HG02678 (cell line): ENCODE data around the gene ZRANB3.
A peak's percentile ranks its signal among the peaks of the same experiment; 100 is the strongest.
"Not testable (repeated sequence)": the region's sequence is repeated elsewhere in the genome, so short reads cannot be mapped to it uniquely, and the experiment has no call there.

Experiments used
- ATAC-seq: cut with Tn5 transposase; IDR thresholded peaks from one replicate; pipeline ENCODE4 v1.9.1; 2021; ENCODE audit warnings: mild to moderate bottlenecking, moderate library complexity; ENCODE audit not compliant: unreplicated experiment

ZRANB3 gene

DNA sequence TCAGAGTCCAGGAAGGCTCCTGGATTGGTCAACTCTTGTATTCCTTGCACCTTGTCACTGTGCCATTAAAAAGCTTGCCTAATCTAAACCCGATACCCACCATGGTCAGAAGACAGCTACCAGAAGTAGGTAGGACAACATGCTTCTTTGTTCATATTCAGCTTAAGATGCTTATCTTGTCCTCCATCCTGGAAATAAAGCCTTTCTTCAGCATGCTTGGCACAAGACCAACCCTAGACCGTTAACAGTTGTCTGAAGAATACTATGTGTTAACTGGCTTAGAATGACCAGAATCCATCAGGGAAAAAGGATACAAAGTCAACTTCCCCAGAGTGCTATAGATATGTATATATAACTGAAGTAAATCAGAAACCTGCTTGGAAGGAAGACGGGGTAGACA, 193.9 kb downstream of the ZRANB3 start:
- no peak for ATAC-seq

DNA sequence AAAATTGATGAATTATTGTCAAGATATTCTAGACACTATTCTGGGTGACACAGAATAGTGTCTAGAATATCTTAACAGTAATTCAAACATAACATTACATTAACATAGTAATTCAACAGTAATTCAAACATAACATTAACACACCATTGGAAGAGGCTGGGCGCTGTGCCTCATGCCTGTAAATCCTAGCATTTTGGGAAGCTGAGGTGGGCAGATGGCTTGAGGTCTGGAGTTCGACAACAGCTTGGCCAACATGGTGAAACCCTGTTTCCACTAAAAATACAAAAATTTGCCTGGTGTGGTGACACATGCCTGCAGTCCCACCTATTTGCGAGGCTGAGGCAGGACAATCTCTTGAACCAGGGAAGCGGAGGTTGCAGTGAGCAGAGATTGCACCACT, 195.8 kb downstream of the ZRANB3 start:
- no peak for ATAC-seq

DNA sequence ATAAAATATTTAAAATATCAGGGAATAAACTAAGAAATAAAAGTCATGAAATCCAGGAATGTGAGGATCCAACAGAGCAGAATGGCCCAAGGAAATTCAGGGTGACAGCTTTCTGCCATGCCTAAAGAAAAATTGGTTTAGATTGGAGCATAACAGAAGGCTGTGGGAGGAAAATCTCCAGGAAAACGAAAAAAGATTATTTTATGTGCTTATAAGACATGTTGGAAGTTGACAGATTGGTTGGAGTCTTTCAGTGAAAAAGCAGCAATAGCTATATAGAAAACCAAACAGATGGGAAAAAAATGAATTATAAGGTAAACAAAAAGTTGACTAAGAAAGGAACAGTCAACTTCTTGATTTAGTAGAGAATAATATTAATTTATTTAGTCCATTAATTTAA, 203.9 kb downstream of the ZRANB3 start:
- ATAC-seq, result no peak

DNA sequence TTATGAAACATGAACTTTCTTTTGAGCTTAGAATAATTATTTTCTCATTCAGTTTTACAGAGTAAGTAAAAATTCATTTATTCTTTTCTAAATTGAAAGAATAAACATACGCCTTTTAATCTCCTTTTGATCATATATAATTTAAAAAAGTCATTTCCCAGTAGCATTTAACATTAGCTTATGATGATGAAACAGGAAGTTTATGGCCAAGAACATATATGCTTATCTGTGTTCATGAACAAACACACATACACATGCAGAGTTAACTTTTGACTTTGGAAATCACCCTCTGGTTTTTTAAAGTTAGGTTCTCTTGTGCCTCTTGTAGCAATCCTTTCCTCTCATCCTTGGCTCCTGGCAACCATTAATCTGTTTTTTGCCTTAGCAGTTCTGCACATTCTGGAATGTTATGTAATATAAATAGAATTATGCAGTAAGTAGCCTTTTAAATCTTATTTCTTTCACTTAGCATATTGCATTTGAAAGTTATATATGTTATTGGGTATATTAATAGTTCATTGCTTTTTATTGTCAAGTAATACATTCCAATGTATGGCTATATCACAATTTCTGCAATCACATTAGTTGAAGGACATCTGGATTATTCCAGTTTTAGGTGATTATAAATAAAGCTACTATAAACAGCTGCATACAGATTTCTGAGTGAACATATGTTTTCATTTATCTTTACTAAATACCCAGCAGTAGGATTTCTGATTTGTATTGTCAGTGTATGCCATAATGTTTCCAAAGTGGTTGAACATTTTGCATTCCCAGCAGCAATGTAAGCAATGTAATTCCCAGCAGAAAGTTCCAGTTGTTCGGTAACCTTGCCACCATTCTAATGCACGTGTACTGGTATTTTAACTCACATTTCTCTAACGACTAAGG, 210.3 kb downstream of the ZRANB3 start:
- ATAC-seq, result no peak

DNA sequence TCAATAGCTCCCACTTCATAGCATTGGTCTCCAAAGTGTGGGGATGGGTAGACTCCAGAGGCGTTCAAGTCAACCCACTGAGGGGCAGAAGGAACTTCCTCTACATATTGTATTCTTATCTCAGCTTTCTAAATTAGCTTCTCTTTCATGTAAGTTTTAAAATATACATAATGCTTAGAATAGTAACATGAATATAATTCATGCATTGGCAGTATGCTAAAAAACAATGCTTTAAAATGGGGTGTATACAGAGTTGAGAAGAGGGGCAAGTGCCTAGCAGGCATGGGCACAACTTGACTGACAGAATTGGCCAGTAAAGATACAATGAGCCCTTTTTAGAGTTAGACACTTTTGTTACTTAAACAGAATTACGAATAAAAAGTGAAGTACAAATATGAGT, 212.2 kb downstream of the ZRANB3 start:
- no peak for ATAC-seq

DNA sequence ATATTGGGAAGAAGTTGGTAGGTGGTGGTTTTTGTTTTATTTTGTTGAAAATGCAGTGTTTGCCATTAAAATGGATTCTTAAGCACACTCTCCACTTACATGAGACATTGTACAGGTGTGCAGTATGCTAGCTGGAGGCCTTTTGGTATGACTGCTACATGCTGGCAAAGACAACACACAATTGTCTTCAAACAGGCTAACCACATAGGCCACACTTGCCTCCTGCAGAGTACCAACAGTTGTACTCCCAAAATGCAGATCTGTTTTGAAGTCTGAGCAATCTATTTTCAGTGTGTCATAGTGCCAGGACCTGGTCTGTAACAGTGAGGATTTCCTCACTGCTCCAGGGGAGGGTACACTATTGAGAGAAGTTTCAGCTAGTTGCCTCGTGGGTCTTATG, 213.6 kb downstream of the ZRANB3 start:
- no peak for ATAC-seq

DNA sequence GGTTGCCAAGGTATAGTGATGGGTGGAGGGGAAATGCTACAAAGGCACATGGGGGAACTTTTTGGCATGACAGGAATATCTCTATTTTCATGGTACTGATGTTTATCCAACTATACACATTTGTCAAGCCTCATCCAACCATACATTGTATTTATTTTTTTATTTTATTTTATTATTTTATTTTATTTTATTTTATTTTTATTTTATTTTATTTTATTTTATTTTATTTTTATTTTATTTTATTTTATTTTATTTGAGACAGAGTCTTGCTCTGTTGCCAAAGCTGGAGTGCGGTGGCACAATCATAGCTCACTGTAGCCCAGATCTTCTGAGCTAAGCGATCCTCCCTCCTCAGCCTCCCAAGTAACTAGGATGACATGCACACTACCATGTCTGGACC, 219.1 kb downstream of the ZRANB3 start:
- ATAC-seq, result no peak

DNA sequence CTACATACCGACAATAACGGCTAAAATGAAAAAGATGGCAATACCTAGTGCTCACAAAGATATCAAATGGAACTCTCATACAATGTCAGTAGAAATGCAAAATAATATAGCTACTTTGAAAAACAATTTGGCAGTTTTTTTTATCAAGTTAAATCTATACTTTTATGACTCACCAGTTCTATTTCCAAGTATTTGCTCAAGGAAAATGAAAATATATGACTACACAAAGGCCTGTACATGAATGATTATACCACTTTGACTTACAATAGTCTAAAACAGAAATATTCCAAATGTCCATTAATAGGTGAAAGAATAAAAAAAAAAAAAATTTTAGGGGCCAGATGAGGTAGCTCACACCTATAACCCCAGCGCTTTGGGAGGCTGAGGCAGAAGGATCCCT, 219.8 kb downstream of the ZRANB3 start:
- no peak for ATAC-seq

DNA sequence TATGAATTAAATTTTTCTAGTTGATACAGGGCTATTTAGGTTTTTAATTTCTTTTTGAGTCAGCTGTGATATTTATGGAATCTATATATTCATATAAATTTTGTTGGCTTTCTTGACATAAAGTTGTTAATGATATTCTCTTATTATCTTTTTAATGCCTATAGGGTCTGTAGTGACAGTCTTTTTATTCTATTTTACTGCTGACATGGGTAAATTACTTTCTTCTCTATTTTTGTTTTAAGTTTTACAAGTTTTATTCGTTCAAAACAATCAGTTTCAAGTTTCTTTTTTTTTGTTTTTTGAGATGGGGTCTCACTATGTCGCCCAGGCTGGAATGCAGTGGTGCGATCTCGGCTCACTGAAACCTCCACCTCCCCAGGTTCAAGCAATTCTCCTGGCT, 226.3 kb downstream of the ZRANB3 start:
- ATAC-seq, result no peak

DNA sequence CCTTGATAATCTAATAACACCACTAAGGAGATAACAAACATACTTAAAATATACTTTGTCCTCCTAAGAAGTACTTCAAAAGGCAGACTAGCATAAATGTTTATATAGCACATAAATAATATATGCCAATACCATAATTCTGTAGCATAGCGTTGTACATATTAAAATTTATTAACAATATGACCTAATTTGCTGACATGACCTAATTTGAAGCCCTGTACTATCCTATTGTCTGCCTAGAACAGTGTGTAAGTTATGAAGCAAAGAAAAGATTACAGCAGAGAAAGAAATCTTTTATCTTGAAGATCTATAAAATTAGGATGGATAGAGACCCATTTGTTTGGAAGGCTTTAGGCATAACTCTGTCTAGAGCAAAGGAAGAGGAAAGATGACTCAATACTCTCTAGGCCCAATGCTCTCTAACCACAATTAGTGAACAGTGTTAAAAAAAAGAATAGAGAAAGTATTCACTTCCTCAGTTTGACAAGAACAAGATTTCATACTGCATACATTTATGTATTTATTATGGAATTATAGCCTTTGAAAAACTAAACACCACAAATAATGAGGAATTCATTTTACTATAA, 231.3 kb downstream of the ZRANB3 start:
- ATAC-seq, result peak; percentile 58

DNA sequence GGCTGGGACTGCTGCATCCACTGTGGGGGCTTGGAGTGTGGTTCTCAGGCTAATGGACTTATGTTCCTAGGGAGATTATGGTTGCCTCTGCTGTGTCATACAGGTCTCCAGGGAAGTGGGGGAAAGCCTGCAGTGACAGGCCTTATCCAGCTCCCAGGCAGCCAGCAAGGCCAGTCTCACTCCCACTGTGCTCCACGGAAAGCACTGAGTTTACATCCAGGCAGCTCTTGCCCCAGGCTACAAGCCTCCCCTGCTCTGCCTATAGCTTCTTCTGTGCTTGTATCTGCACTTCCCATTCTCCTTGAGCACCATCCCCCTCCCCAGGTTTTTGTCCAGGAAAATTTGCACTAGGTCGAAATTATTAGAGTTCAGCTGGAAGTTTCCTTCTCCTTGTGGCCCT, 231.9 kb downstream of the ZRANB3 start:
- no peak for ATAC-seq

DNA sequence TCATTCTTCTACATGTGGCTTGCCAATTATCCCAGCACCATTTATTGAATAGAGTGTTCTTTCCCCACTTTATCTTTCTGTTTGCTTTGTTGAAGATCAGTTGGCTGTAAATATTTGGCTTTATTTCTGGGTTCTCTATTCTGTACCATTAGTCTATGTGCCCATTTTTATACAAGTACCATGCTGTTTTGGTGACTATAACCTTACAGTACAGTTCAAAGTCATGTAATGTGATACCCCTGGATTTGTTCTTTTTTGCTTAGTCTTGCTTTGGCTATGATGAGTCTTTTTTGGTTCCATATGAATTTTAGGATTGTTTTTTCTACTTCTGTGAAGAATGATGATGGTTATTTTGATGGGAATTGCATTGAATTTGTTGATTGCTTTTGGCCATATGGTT, 243.9 kb downstream of the ZRANB3 start:
- not testable (repeated sequence) for ATAC-seq

DNA sequence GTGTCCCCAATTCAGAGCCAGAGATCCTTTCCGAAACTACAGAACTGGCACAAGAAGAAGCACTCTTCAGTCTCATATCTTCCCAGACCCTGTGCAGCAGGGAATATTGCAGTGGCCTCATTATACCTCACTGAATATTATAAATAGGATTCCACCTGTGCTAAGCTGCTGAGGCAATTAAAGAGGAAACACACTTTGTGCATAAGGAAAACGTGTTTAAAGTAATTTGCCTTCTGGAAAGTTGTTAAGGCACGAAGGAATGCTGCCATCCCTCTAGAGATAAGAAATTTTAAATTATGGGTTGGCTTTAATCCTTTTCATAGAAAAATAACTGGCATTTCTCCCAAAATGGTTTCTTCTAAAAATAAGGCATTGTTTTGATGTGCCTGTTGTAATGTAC, 245.6 kb downstream of the ZRANB3 start:
- ATAC-seq, result no peak

DNA sequence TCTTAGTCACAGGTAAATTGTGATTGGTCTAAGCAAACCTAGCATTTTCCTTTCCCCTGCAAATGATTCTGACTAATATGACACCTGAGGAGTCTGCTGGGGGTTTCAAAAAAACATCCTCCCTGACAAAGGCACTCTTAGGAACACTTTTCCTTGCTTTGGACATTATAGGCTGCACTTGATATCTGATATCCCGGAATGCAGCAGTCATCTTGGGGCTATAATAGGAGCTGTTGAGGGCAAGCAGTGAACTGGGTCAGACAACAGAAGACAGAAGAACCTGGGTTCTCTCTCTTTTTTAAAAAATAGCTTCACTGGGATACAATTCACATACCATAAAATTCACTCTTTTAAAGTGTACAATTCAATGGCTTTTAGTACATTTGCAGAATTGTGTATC, 249.6 kb downstream of the ZRANB3 start:
- ATAC-seq, result no peak

DNA sequence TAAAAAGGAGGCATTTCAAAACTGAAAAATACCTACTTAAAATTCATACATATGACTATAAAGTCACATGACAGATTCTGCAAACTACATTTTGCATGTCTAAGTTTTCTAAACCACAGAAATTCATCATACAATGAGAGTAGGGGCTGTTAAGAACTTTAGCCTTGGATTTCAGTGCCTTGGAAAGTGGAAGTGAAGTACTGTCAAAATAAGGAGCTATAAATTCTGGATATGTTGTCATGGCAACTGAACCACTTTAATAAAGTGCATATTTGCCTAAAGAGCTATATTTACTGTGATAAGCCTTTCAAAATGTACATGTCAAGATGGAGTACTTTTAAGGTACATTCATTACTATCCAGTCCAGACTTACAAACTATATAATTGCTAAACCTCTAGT, 251.8 kb downstream of the ZRANB3 start:
- no peak for ATAC-seq

DNA sequence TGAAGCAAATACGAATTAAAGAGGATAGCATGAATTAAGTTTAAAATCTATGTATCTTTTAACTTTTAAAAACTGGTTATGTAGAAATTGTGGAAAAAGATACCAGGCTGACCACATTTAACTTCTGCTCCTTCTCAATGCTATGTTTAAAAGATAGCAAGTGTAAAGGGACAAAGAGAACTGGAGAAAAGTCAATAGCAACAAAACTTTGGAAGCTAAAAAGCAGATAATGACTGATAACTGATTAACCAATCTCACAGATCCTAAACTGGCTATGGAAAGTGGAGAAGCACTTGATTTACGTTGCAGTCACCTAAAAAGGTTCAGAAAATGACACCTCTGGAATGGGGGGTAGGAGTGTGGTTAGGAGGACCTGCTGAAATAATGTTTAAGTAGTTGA, 254.5 kb downstream of the ZRANB3 start:
- ATAC-seq, result no peak

DNA sequence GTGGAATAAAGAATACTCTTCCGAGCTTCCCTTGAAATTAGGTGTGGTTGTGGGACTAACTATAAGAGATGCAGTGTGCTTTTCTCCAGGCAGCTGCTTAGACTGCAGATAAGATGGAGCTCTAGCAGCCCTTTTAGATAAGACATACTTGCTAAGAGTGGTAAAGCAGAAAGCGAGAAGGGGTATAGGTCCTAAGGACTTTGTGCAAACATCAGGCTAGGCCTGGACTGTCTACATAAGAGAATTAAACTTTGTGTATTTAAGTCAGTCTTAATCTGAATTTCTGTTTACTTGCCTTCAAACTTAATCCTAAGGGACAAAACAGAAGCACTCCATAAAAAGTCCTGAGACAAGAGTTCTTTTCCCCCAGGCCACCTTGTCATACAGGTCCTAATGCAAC, 260.0 kb downstream of the ZRANB3 start:
- ATAC-seq, result no peak

DNA sequence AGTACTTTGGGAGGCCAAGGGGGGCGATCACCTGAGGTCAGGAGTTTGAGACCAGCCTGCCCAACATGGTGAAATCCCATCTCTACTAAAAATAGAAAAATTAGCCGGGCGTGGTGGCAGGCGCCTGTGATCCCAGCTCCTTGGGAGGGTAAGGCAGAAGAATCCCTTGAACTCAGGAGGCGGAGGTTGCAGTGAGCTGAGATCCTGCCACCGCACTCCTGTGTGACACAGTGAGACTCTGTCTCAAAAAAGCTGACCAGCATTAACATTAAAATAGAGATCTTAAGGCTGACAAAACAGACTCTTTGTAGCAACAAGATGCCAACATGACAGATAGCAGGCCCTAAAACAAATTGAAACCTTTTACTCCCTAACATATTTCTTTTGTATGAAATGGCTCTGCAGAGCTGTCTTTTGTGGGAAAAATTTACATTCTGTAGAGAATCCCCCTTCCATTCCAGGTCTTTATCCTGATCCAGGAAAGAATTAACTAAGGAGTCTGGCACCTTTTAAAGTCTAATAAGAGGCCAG, 265.0 kb downstream of the ZRANB3 start:
- ATAC-seq, result no peak

DNA sequence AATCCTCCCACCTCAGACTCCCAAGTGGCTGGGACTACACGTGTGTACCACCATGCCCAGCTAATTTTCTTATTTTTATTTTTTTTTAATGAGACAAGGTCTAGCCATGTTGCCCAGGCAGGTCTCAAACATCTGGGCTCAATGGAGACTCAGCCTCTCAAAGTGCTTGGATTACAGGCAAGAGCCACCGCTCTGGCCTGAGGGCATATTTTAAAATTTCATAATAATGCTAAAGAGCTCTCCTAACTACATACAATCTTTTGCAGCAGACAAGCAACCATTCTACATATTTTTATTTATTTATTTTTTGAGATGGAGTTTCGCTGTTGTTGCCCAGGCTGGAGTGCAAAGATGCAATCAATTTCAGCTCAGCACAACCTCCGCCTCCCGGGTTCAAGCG, 271.9 kb downstream of the ZRANB3 start:
- ATAC-seq, result no peak

DNA sequence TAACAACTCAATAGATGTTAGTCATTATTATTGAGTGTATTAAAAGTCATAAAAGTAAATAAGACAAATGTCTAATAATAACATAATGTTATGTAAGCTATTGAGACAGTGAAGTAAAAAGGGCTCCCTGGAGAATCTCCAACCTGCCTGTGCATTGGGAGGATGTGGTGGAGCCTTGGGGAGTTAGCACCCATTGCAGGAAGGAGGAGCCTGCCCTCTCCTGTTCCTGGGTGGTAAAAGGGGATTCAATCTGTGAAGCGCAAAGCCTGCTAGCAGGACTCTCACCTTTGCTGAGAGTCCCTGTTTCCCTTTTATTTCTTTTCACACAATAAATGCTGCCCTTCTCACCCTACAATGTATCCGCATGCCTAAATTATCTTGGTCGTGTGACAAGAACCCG, 272.8 kb downstream of the ZRANB3 start:
- no peak for ATAC-seq

DNA sequence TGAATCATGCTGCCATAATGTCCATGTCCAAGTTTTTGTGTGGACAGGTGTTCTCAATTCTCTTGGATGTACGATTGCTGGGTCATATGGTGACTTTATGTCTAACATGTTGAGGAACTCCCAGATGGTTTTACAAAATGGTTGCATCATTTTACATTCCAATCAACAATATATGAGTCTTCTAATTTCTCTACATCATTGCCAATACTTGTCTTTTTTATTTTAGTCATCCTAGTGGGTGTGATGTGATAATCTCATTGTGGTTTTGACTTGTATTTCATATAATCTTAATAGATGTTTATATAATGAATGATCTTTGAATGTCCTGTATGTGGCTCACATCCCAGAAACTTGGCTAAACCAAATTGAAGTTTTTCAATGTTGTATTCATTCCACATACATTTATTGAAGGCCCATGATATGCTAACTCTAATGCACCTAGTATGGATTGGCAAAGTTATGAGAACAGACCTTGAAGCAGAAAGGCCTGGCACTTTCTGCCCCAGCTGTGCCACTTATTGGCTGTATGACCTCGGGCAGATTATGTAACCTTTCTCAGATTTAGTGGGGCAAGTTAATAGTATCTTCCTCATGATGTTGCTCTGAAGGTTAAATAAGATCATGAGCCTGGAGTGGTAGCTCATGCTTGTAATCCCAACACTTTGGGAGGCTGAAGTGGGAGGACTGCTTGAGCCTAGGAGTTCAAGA, 273.5 kb downstream of the ZRANB3 start:
- ATAC-seq, result no peak
